Measurements from ENCODE around the gene CYTH4. TPM values are rescaled to one million over a fixed set of nuclear protein-coding genes. Genes with fewer than 3 reads are reported as not detected.
"Not testable (repeated sequence)": the region's sequence is repeated elsewhere in the genome, so short reads cannot be mapped to it uniquely, and the experiment has no call there.

The CYTH4 gene
- total RNA-seq, 2 experiments from 2014 or later, result 20.6 to 28.1 TPM

DNA sequence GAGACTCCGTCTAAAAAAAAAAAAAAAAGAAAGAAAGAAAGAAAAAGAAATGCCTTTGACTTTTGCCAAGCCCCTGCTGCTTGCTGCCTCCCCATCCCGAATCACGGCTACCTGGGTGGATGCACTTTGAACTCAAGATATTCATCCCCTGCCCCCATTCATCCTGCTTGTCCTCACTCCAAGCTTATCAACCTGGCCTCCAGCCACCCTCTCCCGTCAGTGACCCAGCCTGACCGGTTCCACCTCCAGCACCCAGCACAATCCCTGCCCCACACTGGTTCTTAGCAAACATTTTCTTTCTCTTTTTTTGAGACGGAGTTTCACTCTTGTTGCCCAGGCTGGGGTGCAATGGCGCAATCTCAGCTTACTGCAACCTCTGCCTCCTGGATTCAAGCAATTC is 44.4 kb downstream of the CYTH4 start:
- H3K4me3 ChIP-seq (ENCODE audit: low read depth, low read length, poor library complexity, severe bottlenecking), result no peak overlapping the region
- H3K4me1 ChIP-seq (ENCODE audit: insufficient read depth, low read length, poor library complexity, severe bottlenecking), result peaks cover 12% of the 10 kb centered on the region
- H2AFZ ChIP-seq (ENCODE audit: low read length), result no peak overlapping the region
- TF ChIP-seq EZH2phosphoT487 (IDR thresholded peaks at IDR 0.05; ENCODE audit: borderline replicate concordance, low read depth, low read length), result no peak
- TF ChIP-seq, protein P1, sequence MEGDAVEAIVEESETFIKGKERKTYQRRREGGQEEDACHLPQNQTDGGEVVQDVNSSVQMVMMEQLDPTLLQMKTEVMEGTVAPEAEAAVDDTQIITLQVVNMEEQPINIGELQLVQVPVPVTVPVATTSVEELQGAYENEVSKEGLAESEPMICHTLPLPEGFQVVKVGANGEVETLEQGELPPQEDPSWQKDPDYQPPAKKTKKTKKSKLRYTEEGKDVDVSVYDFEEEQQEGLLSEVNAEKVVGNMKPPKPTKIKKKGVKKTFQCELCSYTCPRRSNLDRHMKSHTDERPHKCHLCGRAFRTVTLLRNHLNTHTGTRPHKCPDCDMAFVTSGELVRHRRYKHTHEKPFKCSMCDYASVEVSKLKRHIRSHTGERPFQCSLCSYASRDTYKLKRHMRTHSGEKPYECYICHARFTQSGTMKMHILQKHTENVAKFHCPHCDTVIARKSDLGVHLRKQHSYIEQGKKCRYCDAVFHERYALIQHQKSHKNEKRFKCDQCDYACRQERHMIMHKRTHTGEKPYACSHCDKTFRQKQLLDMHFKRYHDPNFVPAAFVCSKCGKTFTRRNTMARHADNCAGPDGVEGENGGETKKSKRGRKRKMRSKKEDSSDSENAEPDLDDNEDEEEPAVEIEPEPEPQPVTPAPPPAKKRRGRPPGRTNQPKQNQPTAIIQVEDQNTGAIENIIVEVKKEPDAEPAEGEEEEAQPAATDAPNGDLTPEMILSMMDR (conservative IDR thresholded peaks at IDR 0.05; ENCODE audit: low read length), result no peak
- no peak for DNase-seq (ENCODE audit: low spot score)
- no peaks in the 10 kb centered on the region for H4K20me1 ChIP-seq (ENCODE audit: insufficient read depth, low read length)
- no peak overlapping the region for H3K4me2 ChIP-seq (ENCODE audit: low read length)
- H3K9me3 ChIP-seq (ENCODE audit: low read length), result no peaks in the 10 kb centered on the region
- POLR2A ChIA-PET, result no interaction called here
- no peaks in the 10 kb centered on the region for H3K9me2 ChIP-seq (ENCODE audit: insufficient read depth, low read length)
- BruUV-seq (replicated peaks), result no TSS peak
- no peaks in the 10 kb centered on the region for H3K79me2 ChIP-seq (ENCODE audit: insufficient read depth, low read depth, low read length)
- no peak overlapping the region for H3K27ac ChIP-seq (ENCODE audit: low read depth, low read length, poor library complexity, severe bottlenecking)
- H3K36me3 ChIP-seq (ENCODE audit: insufficient read depth, low read length), result no peaks in the 10 kb centered on the region
- CTCF ChIA-PET (ENCODE audit: unreplicated experiment), result no interaction called here
- intact Hi-C loops (cut with micrococcal nuclease; ENCODE audit: unreplicated experiment), result no loop called here

DNA sequence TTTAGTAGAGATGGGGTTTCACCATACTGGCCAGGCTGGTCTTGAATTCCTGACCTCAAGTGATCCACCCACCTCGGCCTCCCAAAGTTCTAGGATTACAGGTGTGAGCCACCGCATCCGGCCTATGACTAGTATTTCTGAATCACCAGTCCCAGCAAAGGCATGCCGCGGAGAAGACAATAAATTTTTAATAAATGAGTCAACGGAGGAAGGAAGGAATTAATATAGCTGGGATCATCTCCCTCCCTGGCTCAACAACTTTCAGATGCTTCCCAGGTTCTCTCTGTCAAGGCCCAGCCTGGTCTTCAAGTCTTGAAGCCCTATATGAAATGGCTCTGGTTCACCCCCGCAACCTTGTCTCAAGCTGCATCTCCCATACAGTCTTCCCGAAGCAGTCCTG is 45.7 kb downstream of the CYTH4 start:
- BruUV-seq (replicated peaks), result no TSS peak
- H3K4me2 ChIP-seq (ENCODE audit: low read length), result no peak overlapping the region
- no peaks in the 10 kb centered on the region for H3K9me2 ChIP-seq (ENCODE audit: insufficient read depth, low read length)
- TF ChIP-seq EZH2phosphoT487 (IDR thresholded peaks at IDR 0.05; ENCODE audit: borderline replicate concordance, low read depth, low read length), result no peak
- TF ChIP-seq, protein P1 (conservative IDR thresholded peaks at IDR 0.05; ENCODE audit: low read length), result no peak
- no peak for DNase-seq (ENCODE audit: low spot score)
- H3K4me1 ChIP-seq (ENCODE audit: insufficient read depth, low read length, poor library complexity, severe bottlenecking), result peaks cover 22% of the 10 kb centered on the region
- H4K20me1 ChIP-seq (ENCODE audit: insufficient read depth, low read length), result no peaks in the 10 kb centered on the region
- no peaks in the 10 kb centered on the region for H3K79me2 ChIP-seq (ENCODE audit: insufficient read depth, low read depth, low read length)
- H2AFZ ChIP-seq (ENCODE audit: low read length), result no peak overlapping the region
- ChIA-PET CTCF (ENCODE audit: unreplicated experiment) (no interaction called here), POLR2A (no interaction called here)
- H3K4me3 ChIP-seq (ENCODE audit: low read depth, low read length, poor library complexity, severe bottlenecking), result no peak overlapping the region
- intact Hi-C loops (cut with micrococcal nuclease; ENCODE audit: unreplicated experiment), result no loop called here
- H3K9me3 ChIP-seq (ENCODE audit: low read length), result no peaks in the 10 kb centered on the region
- no peaks in the 10 kb centered on the region for H3K36me3 ChIP-seq (ENCODE audit: insufficient read depth, low read length)
- H3K27ac ChIP-seq (ENCODE audit: low read depth, low read length, poor library complexity, severe bottlenecking), result no peak overlapping the region

DNA sequence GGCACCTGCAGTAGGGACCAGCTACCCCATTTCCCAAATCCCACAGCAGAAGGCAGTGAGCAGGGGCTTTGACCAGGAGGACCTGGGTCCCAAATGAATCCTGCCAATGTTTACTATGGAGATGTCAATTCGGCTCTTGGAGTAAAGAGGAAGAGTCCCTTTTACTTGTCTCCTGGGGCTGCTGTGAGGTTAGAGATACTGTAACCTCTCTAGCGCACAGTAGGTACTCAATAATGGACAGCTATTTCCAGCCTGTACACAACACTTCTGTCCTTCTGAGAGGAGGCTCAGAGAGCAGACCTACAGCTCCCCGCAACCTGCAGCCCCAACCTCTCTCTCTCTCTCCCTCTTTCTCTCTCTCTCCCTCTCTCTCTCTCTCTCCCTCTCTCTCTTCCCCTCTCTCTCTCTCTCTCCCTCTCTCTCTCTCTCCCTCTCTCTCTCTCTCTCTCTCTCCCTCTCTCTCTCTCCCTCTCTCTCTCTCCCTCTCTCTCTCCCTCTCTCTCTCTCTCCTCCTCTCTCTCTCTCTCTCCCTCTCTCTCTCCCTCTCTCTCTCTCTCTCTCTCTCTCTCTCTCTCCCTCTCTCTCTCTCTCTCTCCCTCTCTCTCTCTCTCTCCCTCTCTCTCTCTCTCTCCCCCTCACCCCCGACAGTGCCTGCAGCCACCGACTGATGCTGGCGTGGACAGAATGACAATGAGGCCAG is 46.4 kb downstream of the CYTH4 start:
- peaks cover 22% of the 10 kb centered on the region for H3K4me1 ChIP-seq (ENCODE audit: insufficient read depth, low read length, poor library complexity, severe bottlenecking)
- H3K4me2 ChIP-seq (ENCODE audit: low read length); intact Hi-C loops (cut with micrococcal nuclease; ENCODE audit: unreplicated experiment); H3K9me2 ChIP-seq (ENCODE audit: insufficient read depth, low read length); H3K27ac ChIP-seq (ENCODE audit: low read depth, low read length, poor library complexity, severe bottlenecking); CTCF ChIA-PET (ENCODE audit: unreplicated experiment); BruUV-seq (replicated peaks); H2AFZ ChIP-seq (ENCODE audit: low read length); H4K20me1 ChIP-seq (ENCODE audit: insufficient read depth, low read length); H3K4me3 ChIP-seq (ENCODE audit: low read depth, low read length, poor library complexity, severe bottlenecking); H3K36me3 ChIP-seq (ENCODE audit: insufficient read depth, low read length); H3K9me3 ChIP-seq (ENCODE audit: low read length); H3K79me2 ChIP-seq (ENCODE audit: insufficient read depth, low read depth, low read length); DNase-seq (ENCODE audit: low spot score): not testable (repeated sequence)
- POLR2A ChIA-PET, result interaction anchor here (0.6 kb wide), 1 partner anchor 279 kb away, joined by 4 read pairs; no protein-coding TSS in a partner anchor

All from OCI-LY7 (cell line).